C4-2B (cell line): Measurements from ENCODE around the gene ESRRB.
A peak's percentile ranks its signal among the peaks of the same experiment; 100 is the strongest.

ENCODE experiments used
- H3K27ac ChIP-seq: fragments of 450-650 bp; 2 replicates; pipeline ENCODE4 v1.5.1; 2017
- CTCF ChIP-seq: fragments of 450-650 bp; conservative IDR thresholded peaks from 2 replicates; pipeline ENCODE4 v1.5.1; 2017; ENCODE audit warnings: mild to moderate bottlenecking
- ZFX ChIP-seq: fragments of 450-650 bp; IDR thresholded peaks from 2 replicates; pipeline ENCODE4 v1.6.1; 2017

The ESRRB gene

GRCh38 chr14:76456200-76456599 is 80.3 kb downstream of the ESRRB start:
- peak; percentile 67 for TF ChIP-seq CTCF
- TF ChIP-seq ZFX: no peak
- peak overlapping the region; percentile 41; the same call in 1 of the 2 replicates for H3K27ac ChIP-seq

GRCh38 chr14:76456891-76457586 is 81.1 kb downstream of the ESRRB start:
- TF ChIP-seq ZFX (no peak), CTCF (no peak)
- peak overlapping the region; percentile 41 for H3K27ac ChIP-seq

- TF ChIP-seq ZFX: no peak
- no peak for TF ChIP-seq CTCF
- H3K27ac ChIP-seq: peak overlapping the region; percentile 19; the same call in 1 of the 2 replicates
Observed at GRCh38 chr14:76457841-76458240, 81.9 kb downstream of the ESRRB start.

GRCh38 chr14:76461886-76462285 is 85.9 kb downstream of the ESRRB start:
- TF ChIP-seq ZFX: no peak
- TF ChIP-seq CTCF: no peak
- H3K27ac ChIP-seq: no peak overlapping the region

GRCh38 chr14:76462330-76462729 is 86.4 kb downstream of the ESRRB start:
- TF ChIP-seq ZFX (no peak), CTCF (no peak)
- no peak overlapping the region for H3K27ac ChIP-seq

GRCh38 chr14:76463105-76463504 is 87.2 kb downstream of the ESRRB start:
- TF ChIP-seq CTCF (no peak), ZFX (no peak)
- H3K27ac ChIP-seq: no peak overlapping the region

- TF ChIP-seq ZFX (no peak), CTCF (no peak)
- no peak overlapping the region for H3K27ac ChIP-seq
Observed at GRCh38 chr14:76464856-76465255, 88.9 kb downstream of the ESRRB start.
